GM23338 (cell line): ENCODE results near the gene LMO1. TPM values are rescaled to one million over a fixed set of nuclear protein-coding genes. Genes with fewer than 3 reads are reported as not detected.

Experiments
- ATAC-seq: fragments of 200-7000 bp; cut with Tn5 transposase; 3 replicates; pipeline ENCODE4 v1.9.1; 2020
- DNase-seq: peaks from one replicate; pipeline ENCODE4 v3.0.0-alpha.2; 2015; ENCODE audit warnings: low spot score
- H2AFZ ChIP-seq: fragments of 200-600 bp; sonication (generic); 2 replicates; pipeline ENCODE4 v1.8.0; 2016; ENCODE audit warnings: antibody characterized with exemption, mild to moderate bottlenecking, moderate library complexity
- H3F3A ChIP-seq: fragments of 200-600 bp; sonication (generic); replicated peaks from 2 replicates; pipeline ENCODE4 v1.8.0; 2017; ENCODE audit warnings: antibody characterized with exemption, mixed run types, low read depth
- H3K27ac ChIP-seq: fragments of 200-600 bp; sonication (generic); 2 replicates; pipeline ENCODE4 v1.6.1; 2016; ENCODE audit warnings: low read depth
- H3K27me3 ChIP-seq: fragments of 200-600 bp; sonication (generic); 2 replicates; pipeline ENCODE4 v1.8.0; 2016; ENCODE audit warnings: mild to moderate bottlenecking, mixed run types, moderate library complexity; ENCODE audit not compliant: insufficient read depth
- H3K36me3 ChIP-seq: fragments of 200-600 bp; sonication (generic); 2 replicates; pipeline ENCODE4 v1.8.0; 2016; ENCODE audit warnings: mild to moderate bottlenecking; ENCODE audit not compliant: insufficient read depth
- H3K4me1 ChIP-seq: fragments of 200-600 bp; sonication (generic); 2 replicates; pipeline ENCODE4 v1.8.0; 2016; ENCODE audit warnings: mild to moderate bottlenecking, moderate library complexity; ENCODE audit not compliant: insufficient read depth
- H3K4me2 ChIP-seq: fragments of 200-600 bp; sonication (generic); 2 replicates; pipeline ENCODE4 v1.7.1; 2017; ENCODE audit warnings: mixed run types
- H3K4me3 ChIP-seq: fragments of 200-600 bp; sonication (generic); 2 replicates; pipeline ENCODE4 v1.6.1; 2016; ENCODE audit warnings: mixed run types
- H3K79me2 ChIP-seq: fragments of 200-600 bp; sonication (generic); replicated peaks from 2 replicates; pipeline ENCODE4 v1.8.0; 2017; ENCODE audit warnings: mild to moderate bottlenecking; ENCODE audit not compliant: insufficient read depth
- H3K9me2 ChIP-seq: fragments of 200-600 bp; sonication (generic); 2 replicates; pipeline ENCODE4 v1.8.0; 2017; ENCODE audit not compliant: insufficient read depth
- H4K20me1 ChIP-seq: fragments of 200-600 bp; sonication (generic); replicated peaks from 2 replicates; pipeline ENCODE4 v1.8.0; 2017; ENCODE audit warnings: mild to moderate bottlenecking; ENCODE audit not compliant: insufficient read depth
- H3K27ac Mint-ChIP-seq: 2 replicates; pipeline ENCODE4 v1.8.0; 2020; ENCODE audit warnings: inconsistent platforms, mild to moderate bottlenecking, moderate library complexity, mixed read lengths
- H3K27me3 Mint-ChIP-seq: 3 replicates; pipeline ENCODE4 v1.8.0; 2022; ENCODE audit warnings: low read depth, mild to moderate bottlenecking, moderate library complexity, mixed read lengths, inconsistent platforms; ENCODE audit not compliant: insufficient read depth, poor library complexity
- H3K36me3 Mint-ChIP-seq: 3 replicates; pipeline ENCODE4 v1.8.0; 2021; ENCODE audit warnings: low read depth, mild to moderate bottlenecking, inconsistent platforms, moderate library complexity, mixed read lengths
- H3K4me1 Mint-ChIP-seq: 3 replicates; pipeline ENCODE4 v1.8.0; 2020; ENCODE audit warnings: mild to moderate bottlenecking, inconsistent platforms, mixed read lengths
- H3K4me3 Mint-ChIP-seq: 3 replicates; pipeline ENCODE4 v1.8.0; 2021; ENCODE audit warnings: moderate library complexity, mild to moderate bottlenecking, inconsistent platforms, mixed read lengths
- H3K9me3 Mint-ChIP-seq: 3 replicates; pipeline ENCODE4 v1.8.0; 2020; ENCODE audit warnings: moderate library complexity, mild to moderate bottlenecking, inconsistent platforms, mixed read lengths
- CREB1 ChIP-seq: fragments of 250-450 bp; sonication (Bioruptor Pico); IDR thresholded peaks from 2 replicates; pipeline ENCODE4 v1.5.0; 2020; ENCODE audit warnings: low read depth, mild to moderate bottlenecking, moderate library complexity
- EZH2 ChIP-seq: fragments of 200-600 bp; sonication (generic); IDR thresholded peaks from one replicate; pipeline ENCODE4 v1.8.0; 2017; ENCODE audit warnings: antibody characterized with exemption, mild to moderate bottlenecking, low read depth; ENCODE audit not compliant: unreplicated experiment
- EZH2phosphoT487 ChIP-seq: fragments of 200-600 bp; sonication (generic); IDR thresholded peaks from one replicate; pipeline ENCODE4 v1.8.1; 2018; ENCODE audit warnings: antibody characterized with exemption; ENCODE audit not compliant: unreplicated experiment
- JUNB ChIP-seq: IDR thresholded peaks from one replicate; pipeline ENCODE4 v1.6.1; 2016; ENCODE audit warnings: antibody characterized with exemption; ENCODE audit not compliant: unreplicated experiment
- NANOG ChIP-seq: IDR thresholded peaks from 2 replicates; pipeline ENCODE4 v1.6.1; 2016; ENCODE audit warnings: antibody characterized with exemption, borderline replicate concordance
- STAT1 ChIP-seq: IDR thresholded peaks from one replicate; pipeline ENCODE4 v1.6.1; 2016; ENCODE audit warnings: antibody characterized with exemption; ENCODE audit not compliant: unreplicated experiment
- ZNF114 ChIP-seq: fragments of 250-450 bp; sonication (Bioruptor Pico); IDR thresholded peaks from 2 replicates; pipeline ENCODE4 v1.5.0; 2020; ENCODE audit warnings: mild to moderate bottlenecking, moderate library complexity
- ZNF331 ChIP-seq: fragments of 250-450 bp; sonication (Bioruptor Pico); IDR thresholded peaks from 2 replicates; pipeline ENCODE4 v1.5.0; 2020; ENCODE audit warnings: low read depth, mild to moderate bottlenecking, moderate library complexity
- polyA plus RNA-seq: library from polyadenylated mRNA; unstranded; fragments of >200 nt; fragmentation: Nextera tagmentation; extraction: Ambion mirVana; gene quantifications from 2 replicates; pipeline ENCODE4 v1.2.1, GENCODE V29; 2016
- total RNA-seq: library from RNA; depleted of rRNA; stranded (reverse); fragments of >200 nt; shearing (Covaris generic); gene quantifications from 2 replicates; pipeline ENCODE4 v1.2.3, GENCODE V29; 2014
- TF ChIP-seq, protein P1 (sequence below): fragments of 250-450 bp; sonication (Bioruptor Pico); IDR thresholded peaks from 2 replicates; pipeline ENCODE4 v1.5.0; 2020; ENCODE audit warnings: mild to moderate bottlenecking, moderate library complexity
- TF ChIP-seq, protein P2 (sequence below): IDR thresholded peaks from 2 replicates; pipeline ENCODE4 v1.6.1; 2016; ENCODE audit warnings: antibody characterized with exemption

The LMO1 gene
- total and polyA plus RNA-seq, 2 experiments from 2014 or later = 0.40 TPM; not detected in 1

DNA sequence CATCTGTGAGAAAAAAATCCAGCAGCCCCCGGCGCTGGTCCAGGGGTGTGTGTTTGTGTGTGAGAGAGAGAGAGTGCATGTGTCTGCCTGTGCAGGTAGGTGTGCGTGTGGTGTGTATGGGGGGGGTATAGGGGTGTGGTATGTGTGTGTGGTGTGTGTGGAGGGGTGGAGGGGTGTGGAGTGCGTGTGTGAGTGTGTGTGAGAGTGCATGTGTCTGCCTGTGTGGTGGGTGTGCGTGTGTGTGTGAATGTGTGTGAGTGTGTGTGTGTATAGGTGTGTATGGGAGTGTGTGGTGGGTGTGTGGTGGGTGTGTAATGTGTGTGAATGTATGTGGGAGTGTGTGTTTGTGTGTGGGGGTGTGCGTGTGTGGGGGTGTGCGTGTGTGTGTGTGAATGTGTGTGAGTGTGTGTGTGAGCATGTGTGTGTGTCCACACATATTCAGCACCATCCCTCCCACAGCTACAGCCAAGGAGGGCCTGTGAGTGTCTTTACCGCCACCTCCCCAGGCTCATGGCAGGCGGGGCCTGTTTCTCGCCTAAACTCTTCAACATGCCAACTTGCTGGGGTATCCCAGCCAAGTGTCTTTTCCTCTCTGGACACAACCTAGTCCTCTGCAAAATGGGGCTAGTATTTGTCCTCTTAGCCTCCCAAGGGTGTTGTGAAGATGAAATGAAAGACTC lies 11.9 kb downstream of the LMO1 start:
- no peak overlapping the region for H3K4me3 ChIP-seq
- ATAC-seq = no peak
- Mint-ChIP-seq H3K27ac (no peak overlapping the region), H3K9me3 (no peaks in the 10 kb centered on the region), H3K27me3 (peaks cover 5% of the 10 kb centered on the region), H3K36me3 (no peaks in the 10 kb centered on the region), H3K4me1 (peaks cover 2% of the 10 kb centered on the region; the same call in 2 of the 3 replicates), H3K4me3 (no peak overlapping the region)
- no peaks in the 10 kb centered on the region for H3K36me3 ChIP-seq
- H3K79me2 ChIP-seq = no peaks in the 10 kb centered on the region
- H3K4me1 ChIP-seq = no peaks in the 10 kb centered on the region
- no peaks in the 10 kb centered on the region for H3K27me3 ChIP-seq
- H3F3A ChIP-seq = no peaks in the 10 kb centered on the region
- no peaks in the 10 kb centered on the region for H4K20me1 ChIP-seq
- no peaks in the 10 kb centered on the region for H3K9me2 ChIP-seq
- DNase-seq = no peak
- H3K4me2 ChIP-seq = no peak overlapping the region
- H3K27ac ChIP-seq = no peak overlapping the region
- H2AFZ ChIP-seq = no peak overlapping the region
- TF ChIP-seq STAT1 = no peak
- TF ChIP-seq JUNB = no peak

DNA sequence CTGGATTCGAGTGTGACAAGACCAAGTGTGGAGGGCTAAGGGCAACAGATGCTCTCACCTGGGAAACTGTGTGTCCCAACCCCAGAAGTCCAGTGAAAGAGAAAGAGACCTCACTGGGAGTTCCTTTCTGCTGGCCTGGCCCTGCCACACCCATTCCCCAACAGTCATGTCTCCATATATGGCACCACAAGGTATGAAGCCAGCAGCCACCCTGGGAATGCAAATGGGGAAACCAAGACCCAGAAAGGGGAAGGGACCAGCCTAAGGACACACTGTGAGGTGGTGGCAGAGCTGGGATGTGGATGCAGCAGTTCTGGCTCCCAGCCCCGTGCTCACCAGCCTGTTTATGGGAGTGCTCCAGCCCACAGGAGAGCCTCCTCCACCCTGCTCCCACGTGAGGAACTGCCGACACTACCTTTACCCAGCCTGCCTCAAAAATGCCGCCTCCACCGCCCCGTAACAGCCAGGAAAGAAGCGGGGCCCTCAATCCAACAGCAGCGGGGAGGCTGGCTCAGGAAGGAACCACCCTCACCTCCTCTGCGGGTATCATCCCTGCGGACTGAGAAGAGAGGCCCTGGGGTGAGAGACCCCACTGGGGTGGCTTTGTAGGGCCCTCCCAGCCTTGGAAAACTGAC lies 12.6 kb downstream of the LMO1 start:
- H3K36me3 Mint-ChIP-seq = no peaks in the 10 kb centered on the region
- no peaks in the 10 kb centered on the region for H3K4me1 ChIP-seq
- H3K27ac Mint-ChIP-seq = no peak overlapping the region
- no peaks in the 10 kb centered on the region for H3F3A ChIP-seq
- no peak overlapping the region for H3K4me3 ChIP-seq
- no peaks in the 10 kb centered on the region for H3K9me2 ChIP-seq
- no peak overlapping the region for H3K27ac ChIP-seq
- no peaks in the 10 kb centered on the region for H4K20me1 ChIP-seq
- H2AFZ ChIP-seq = no peak overlapping the region
- H3K9me3 Mint-ChIP-seq = no peaks in the 10 kb centered on the region
- no peak overlapping the region for H3K4me3 Mint-ChIP-seq
- ATAC-seq = no peak
- DNase-seq = no peak
- H3K4me2 ChIP-seq = no peak overlapping the region
- no peaks in the 10 kb centered on the region for H3K79me2 ChIP-seq
- no peaks in the 10 kb centered on the region for H3K36me3 ChIP-seq
- H3K4me1 Mint-ChIP-seq = peaks cover 2% of the 10 kb centered on the region; the same call in 2 of the 3 replicates
- H3K27me3 Mint-ChIP-seq = peaks cover 5% of the 10 kb centered on the region
- no peaks in the 10 kb centered on the region for H3K27me3 ChIP-seq
- TF ChIP-seq, protein P1, sequence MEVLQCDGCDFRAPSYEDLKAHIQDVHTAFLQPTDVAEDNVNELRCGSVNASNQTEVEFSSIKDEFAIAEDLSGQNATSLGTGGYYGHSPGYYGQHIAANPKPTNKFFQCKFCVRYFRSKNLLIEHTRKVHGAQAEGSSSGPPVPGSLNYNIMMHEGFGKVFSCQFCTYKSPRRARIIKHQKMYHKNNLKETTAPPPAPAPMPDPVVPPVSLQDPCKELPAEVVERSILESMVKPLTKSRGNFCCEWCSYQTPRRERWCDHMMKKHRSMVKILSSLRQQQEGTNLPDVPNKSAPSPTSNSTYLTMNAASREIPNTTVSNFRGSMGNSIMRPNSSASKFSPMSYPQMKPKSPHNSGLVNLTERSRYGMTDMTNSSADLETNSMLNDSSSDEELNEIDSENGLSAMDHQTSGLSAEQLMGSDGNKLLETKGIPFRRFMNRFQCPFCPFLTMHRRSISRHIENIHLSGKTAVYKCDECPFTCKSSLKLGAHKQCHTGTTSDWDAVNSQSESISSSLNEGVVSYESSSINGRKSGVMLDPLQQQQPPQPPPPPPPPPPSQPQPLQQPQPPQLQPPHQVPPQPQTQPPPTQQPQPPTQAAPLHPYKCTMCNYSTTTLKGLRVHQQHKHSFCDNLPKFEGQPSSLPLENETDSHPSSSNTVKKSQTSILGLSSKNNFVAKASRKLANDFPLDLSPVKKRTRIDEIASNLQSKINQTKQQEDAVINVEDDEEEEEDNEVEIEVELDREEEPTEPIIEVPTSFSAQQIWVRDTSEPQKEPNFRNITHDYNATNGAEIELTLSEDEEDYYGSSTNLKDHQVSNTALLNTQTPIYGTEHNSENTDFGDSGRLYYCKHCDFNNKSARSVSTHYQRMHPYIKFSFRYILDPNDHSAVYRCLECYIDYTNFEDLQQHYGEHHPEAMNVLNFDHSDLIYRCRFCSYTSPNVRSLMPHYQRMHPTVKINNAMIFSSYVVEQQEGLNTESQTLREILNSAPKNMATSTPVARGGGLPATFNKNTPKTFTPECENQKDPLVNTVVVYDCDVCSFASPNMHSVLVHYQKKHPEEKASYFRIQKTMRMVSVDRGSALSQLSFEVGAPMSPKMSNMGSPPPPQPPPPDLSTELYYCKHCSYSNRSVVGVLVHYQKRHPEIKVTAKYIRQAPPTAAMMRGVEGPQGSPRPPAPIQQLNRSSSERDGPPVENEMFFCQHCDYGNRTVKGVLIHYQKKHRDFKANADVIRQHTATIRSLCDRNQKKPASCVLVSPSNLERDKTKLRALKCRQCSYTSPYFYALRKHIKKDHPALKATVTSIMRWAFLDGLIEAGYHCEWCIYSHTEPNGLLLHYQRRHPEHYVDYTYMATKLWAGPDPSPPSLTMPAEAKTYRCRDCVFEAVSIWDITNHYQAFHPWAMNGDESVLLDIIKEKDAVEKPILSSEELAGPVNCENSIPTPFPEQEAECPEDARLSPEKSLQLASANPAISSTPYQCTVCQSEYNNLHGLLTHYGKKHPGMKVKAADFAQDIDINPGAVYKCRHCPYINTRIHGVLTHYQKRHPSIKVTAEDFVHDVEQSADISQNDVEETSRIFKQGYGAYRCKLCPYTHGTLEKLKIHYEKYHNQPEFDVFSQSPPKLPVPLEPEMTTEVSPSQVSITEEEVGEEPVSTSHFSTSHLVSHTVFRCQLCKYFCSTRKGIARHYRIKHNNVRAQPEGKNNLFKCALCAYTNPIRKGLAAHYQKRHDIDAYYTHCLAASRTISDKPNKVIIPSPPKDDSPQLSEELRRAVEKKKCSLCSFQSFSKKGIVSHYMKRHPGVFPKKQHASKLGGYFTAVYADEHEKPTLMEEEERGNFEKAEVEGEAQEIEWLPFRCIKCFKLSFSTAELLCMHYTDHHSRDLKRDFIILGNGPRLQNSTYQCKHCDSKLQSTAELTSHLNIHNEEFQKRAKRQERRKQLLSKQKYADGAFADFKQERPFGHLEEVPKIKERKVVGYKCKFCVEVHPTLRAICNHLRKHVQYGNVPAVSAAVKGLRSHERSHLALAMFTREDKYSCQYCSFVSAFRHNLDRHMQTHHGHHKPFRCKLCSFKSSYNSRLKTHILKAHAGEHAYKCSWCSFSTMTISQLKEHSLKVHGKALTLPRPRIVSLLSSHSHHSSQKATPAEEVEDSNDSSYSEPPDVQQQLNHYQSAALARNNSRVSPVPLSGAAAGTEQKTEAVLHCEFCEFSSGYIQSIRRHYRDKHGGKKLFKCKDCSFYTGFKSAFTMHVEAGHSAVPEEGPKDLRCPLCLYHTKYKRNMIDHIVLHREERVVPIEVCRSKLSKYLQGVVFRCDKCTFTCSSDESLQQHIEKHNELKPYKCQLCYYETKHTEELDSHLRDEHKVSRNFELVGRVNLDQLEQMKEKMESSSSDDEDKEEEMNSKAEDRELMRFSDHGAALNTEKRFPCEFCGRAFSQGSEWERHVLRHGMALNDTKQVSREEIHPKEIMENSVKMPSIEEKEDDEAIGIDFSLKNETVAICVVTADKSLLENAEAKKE (CRISPR knock-in tag) = no peak
- TF ChIP-seq ZNF331 (CRISPR knock-in tag) (no peak), JUNB (no peak), STAT1 (no peak), NANOG (no peak), ZNF114 (no peak), EZH2phosphoT487 (no peak), EZH2 (no peak), CREB1 (CRISPR knock-in tag) (no peak)
- TF ChIP-seq, protein P2, sequence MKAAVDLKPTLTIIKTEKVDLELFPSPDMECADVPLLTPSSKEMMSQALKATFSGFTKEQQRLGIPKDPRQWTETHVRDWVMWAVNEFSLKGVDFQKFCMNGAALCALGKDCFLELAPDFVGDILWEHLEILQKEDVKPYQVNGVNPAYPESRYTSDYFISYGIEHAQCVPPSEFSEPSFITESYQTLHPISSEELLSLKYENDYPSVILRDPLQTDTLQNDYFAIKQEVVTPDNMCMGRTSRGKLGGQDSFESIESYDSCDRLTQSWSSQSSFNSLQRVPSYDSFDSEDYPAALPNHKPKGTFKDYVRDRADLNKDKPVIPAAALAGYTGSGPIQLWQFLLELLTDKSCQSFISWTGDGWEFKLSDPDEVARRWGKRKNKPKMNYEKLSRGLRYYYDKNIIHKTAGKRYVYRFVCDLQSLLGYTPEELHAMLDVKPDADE = no peak
